Left ventricle myocardium superior (tissue), 1 donor: ENCODE measurements around the gene CEMIP2. TPM values are rescaled to one million over a fixed set of nuclear protein-coding genes. Genes with fewer than 3 reads are reported as not detected.

ENCODE experiments used
- ATAC-seq: fragments of 200-7000 bp; cut with Tn5 transposase; one replicate; pipeline ENCODE4 v1.9.1; 2020; ENCODE audit warnings: mild to moderate bottlenecking, moderate library complexity
- DNase-seq: peaks from one replicate; pipeline ENCODE4 v3.0.0-alpha.2; 2020
- intact Hi-C: fragments of 100-400 bp; cut with micrococcal nuclease; formaldehyde crosslinking; loops from one replicate; pipeline ENCODE4 v1.11.0; 2022
- total RNA-seq: library from RNA; stranded (reverse); fragmentation: NEBNext Ultra II Directional; extraction: Animal tissue kit (Norgen Biotek cat#: 25700); gene quantifications from one replicate; pipeline ENCODE4 v1.2.1, GENCODE V29; 2021
- donor health status: DM: no; HTN: yes; CAD: no; lungs with severe emphysema.

The CEMIP2 gene
- total RNA-seq, 1 donor from 2014 or later: 8.7 TPM

DNA sequence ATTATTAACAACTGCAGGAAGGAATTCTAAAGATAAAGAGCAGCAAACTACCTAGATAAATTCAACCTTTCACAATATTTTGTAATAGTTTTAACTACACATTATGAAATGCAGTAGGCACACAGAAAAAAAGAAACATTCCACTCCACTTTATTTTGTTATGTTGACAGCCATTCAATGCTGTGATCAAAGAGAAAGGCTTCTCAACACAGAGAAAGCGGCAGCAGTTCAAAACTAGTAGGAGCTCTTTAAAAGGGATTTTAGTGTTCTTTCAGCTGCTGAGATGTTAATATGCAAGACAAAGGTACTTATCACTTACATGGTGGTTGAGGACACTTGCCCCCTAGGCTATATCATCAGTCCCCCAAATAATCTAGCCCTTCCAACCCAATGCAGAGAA, 11.6 kb downstream of the CEMIP2 start:
- intact Hi-C loops: no loop called here
- DNase-seq: no peak
- no peak for ATAC-seq

GRCh38 chr9:71755869-71756268, 12.4 kb downstream of the CEMIP2 start:
- DNase-seq (no peak), ATAC-seq (no peak)
- intact Hi-C loops: no loop called here

DNA sequence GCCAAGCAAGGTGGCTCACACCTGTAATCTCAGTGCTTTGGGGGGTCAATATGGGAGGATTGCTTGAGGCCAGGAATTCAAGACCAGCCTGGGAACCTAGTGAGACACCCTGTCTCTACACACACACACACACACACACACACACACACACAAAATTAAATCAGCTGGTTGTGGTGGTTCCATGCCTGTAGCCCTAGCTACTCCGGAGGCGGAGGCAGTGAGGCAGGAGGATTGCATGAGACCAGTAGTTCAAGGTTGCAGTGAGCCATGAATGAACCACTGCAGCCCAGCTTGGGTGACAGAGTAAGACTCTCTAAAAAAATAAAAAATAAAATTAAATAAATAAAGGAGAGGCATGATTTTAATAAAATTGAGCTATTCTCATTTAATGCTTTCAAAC, 13.1 kb downstream of the CEMIP2 start:
- intact Hi-C loops: no loop called here

GRCh38 chr9:71754151-71754550, 14.2 kb downstream of the CEMIP2 start:
- no peak for DNase-seq
- no peak for ATAC-seq
- intact Hi-C loops: no loop called here

More for the DNA sequence above, 13.1 kb downstream of the CEMIP2 start:
- DNase-seq (no peak), ATAC-seq (no peak)

GRCh38 chr9:71752928-71753327, 15.4 kb downstream of the CEMIP2 start:
- ATAC-seq: no peak
- DNase-seq: no peak
- intact Hi-C loops: no loop called here

GRCh38 chr9:71752352-71752751, 16.0 kb downstream of the CEMIP2 start:
- intact Hi-C loops: no loop called here
- ATAC-seq: no peak

GRCh38 chr9:71748280-71748743, 20.0 kb downstream of the CEMIP2 start:
- ATAC-seq: peak; percentile 32
- no peak for DNase-seq
- intact Hi-C loops: no loop called here

More at GRCh38 chr9:71752352-71752751, 16.0 kb downstream of the CEMIP2 start:
- DNase-seq: no peak

DNA sequence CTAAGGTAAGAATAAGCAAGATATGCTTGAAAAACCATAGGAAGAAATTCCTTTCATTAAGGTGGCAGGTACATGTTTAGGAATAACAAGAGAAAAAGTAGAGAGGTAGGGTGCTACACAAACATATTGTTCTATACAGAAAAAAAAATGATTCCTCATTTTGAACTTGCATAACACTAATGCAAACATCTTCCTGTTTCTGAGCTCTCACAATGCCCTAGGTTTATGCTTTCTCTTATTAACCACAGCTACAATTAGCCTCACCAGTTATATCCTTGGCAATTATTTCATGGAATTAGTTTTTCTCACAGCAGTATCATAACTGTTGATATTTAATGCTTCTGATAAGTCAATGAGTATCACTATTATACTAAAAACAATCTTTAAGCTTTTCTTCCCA, 20.7 kb downstream of the CEMIP2 start:
- DNase-seq (no peak), ATAC-seq (no peak)
- intact Hi-C loops: no loop called here

GRCh38 chr9:71746758-71747125, 21.6 kb downstream of the CEMIP2 start:
- intact Hi-C loops: no loop called here
- ATAC-seq (no peak), DNase-seq (no peak)

- DNase-seq (no peak), ATAC-seq (no peak)
- intact Hi-C loops: no loop called here
These were observed 22.1 kb downstream of the CEMIP2 start for GRCh38 chr9:71746023-71746757.

GRCh38 chr9:71744754-71745521, 23.4 kb downstream of the CEMIP2 start:
- intact Hi-C loops: no loop called here
- ATAC-seq: no peak
- DNase-seq: no peak

GRCh38 chr9:71743882-71744281, 24.4 kb downstream of the CEMIP2 start:
- no peak for ATAC-seq
- intact Hi-C loops: no loop called here

GRCh38 chr9:71743217-71743705, 25.1 kb downstream of the CEMIP2 start:
- intact Hi-C loops: no loop called here
- ATAC-seq: no peak
- DNase-seq: no peak

More at GRCh38 chr9:71743882-71744281, 24.4 kb downstream of the CEMIP2 start:
- no peak for DNase-seq

DNA sequence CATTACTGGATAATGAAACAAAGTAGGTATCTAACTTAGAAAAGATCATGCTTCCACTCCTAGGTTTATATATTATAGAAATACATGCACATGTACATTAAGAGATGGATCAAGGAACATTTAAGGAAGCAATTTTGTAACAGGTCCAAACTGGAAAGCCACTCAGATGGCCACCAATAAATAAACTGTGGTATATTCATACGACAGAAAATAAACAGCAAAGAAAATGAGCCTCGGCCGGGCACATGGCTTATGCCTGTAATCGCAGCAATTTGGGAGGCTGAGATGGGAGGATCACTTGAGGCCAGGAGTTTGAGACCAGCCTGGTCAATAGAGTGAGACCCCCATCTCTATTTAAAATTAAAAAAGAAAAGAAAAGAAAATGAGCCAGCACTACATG, 25.6 kb downstream of the CEMIP2 start:
- intact Hi-C loops: no loop called here
- DNase-seq: no peak
- no peak for ATAC-seq

- ATAC-seq: no peak
- intact Hi-C loops: no loop called here
- DNase-seq: no peak
These were observed 26.2 kb downstream of the CEMIP2 start for GRCh38 chr9:71741926-71742648.

- no peak for ATAC-seq
- intact Hi-C loops: no loop called here
These were observed 28.1 kb downstream of the CEMIP2 start for GRCh38 chr9:71740199-71740598.

GRCh38 chr9:71737455-71737854, 30.9 kb downstream of the CEMIP2 start:
- no peak for DNase-seq
- intact Hi-C loops: no loop called here
- peak; percentile 51 for ATAC-seq

More at GRCh38 chr9:71740199-71740598, 28.1 kb downstream of the CEMIP2 start:
- DNase-seq: no peak

DNA sequence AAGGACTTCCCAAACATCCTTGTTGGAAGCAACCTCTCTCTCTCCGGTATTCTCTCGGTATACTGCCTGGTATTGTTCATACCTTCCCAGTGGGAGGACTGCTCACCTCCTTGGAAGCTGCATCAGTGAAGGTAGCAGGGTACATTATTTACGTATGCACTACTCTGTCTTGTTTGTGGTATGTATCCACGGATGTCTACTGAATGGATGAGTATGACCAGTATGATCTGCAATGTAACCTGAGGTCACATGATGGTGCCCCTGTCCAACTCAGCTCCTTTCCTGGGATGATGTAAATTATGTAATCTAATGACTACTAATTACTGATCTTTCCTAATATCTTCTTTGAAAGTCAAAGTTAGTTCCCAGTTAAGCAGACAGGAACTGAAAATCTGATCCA, 32.1 kb downstream of the CEMIP2 start:
- ATAC-seq: no peak
- intact Hi-C loops: no loop called here

GRCh38 chr9:71734950-71735349, 33.4 kb downstream of the CEMIP2 start:
- ATAC-seq: no peak
- intact Hi-C loops: no loop called here

More for the DNA sequence above, 32.1 kb downstream of the CEMIP2 start:
- DNase-seq: no peak

DNA sequence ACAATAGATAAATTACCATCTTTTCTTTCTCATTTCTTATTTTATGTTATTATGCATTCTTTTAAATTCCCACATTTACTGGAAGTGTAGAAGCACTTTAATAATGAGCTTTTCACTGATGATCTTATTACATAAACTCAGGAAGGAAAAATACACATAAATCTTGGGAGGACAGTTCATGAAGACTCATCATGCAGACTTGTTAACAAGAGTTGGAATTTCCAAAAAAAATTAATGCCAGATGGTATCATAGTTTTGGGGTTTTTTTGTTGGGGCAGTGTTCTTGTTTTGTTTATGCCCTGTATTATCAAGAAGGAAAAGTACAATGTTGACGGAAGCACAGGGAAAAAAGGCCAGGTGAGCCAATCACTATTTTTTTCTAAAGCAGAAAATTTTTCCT, 35.1 kb downstream of the CEMIP2 start:
- DNase-seq: no peak
- intact Hi-C loops: no loop called here
- no peak for ATAC-seq

More at GRCh38 chr9:71734950-71735349, 33.4 kb downstream of the CEMIP2 start:
- DNase-seq: no peak
